Stimulated activated naive CD8-positive, alpha-beta T cell treated with anti-CD3 and anti-CD28 coated beads, Interleukin-15, Interleukin-2, amounts not matched to agents 100 ng/mL and 50 ng/mL, for 24 hours (primary cell): ENCODE measurements around the gene SLC25A29.
A peak's percentile ranks its signal among the peaks of the same experiment; 100 is the strongest.
"Not testable (repeated sequence)": the region's sequence is repeated elsewhere in the genome, so short reads cannot be mapped to it uniquely, and the experiment has no call there.

Experiments
- H3K27ac Mint-ChIP-seq: one replicate; pipeline ENCODE4 v1.8.0; 2021; ENCODE audit warnings: mild to moderate bottlenecking, mixed read lengths
- H3K27me3 Mint-ChIP-seq: one replicate; pipeline ENCODE4 v1.8.0; 2021; ENCODE audit warnings: mixed read lengths
- H3K36me3 Mint-ChIP-seq: one replicate; pipeline ENCODE4 v1.8.0; 2021; ENCODE audit warnings: low read depth, mixed read lengths
- H3K4me1 Mint-ChIP-seq: one replicate; pipeline ENCODE4 v1.8.0; 2021; ENCODE audit warnings: low read depth, mixed read lengths
- H3K4me3 Mint-ChIP-seq: one replicate; pipeline ENCODE4 v1.8.0; 2021; ENCODE audit warnings: mild to moderate bottlenecking, mixed read lengths
- H3K9me3 Mint-ChIP-seq: one replicate; pipeline ENCODE4 v1.8.0; 2021; ENCODE audit warnings: mixed read lengths

The SLC25A29 gene

DNA sequence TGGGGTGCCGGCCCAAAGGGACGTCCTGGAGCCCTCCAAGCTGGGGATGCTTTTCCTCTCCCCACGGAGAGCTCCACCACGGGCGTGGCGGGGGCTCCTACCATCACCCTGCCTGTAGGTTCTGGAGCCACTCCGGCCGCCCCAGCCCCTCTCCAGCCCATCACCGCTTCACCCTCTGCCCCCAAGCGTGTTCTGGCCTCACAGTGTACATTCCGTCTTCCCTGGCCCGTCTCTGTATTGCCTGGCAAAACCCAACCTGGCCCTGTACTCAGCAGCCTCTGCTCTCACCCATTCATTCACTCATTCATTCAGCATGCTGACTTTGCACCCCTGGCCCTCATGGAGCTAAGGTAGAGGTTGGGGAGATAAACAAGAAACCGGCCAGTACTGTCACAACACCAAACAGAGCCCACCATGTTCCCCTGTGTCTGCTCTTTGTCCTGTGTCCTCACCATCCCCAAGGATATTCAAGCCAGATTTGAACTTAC lies 20.3 kb downstream of the SLC25A29 start:
- no peaks in the 10 kb centered on the region for H3K27me3 Mint-ChIP-seq
- no peaks in the 10 kb centered on the region for H3K9me3 Mint-ChIP-seq
- no peaks in the 10 kb centered on the region for H3K36me3 Mint-ChIP-seq
- peak overlapping the region; percentile 80 for H3K4me3 Mint-ChIP-seq
- peaks cover 9% of the 10 kb centered on the region for H3K4me1 Mint-ChIP-seq
- peak overlapping the region; percentile 75 for H3K27ac Mint-ChIP-seq

GRCh38 chr14:100285021-100285912 lies 21.0 kb downstream of the SLC25A29 start:
- no peak overlapping the region for H3K27ac Mint-ChIP-seq

DNA sequence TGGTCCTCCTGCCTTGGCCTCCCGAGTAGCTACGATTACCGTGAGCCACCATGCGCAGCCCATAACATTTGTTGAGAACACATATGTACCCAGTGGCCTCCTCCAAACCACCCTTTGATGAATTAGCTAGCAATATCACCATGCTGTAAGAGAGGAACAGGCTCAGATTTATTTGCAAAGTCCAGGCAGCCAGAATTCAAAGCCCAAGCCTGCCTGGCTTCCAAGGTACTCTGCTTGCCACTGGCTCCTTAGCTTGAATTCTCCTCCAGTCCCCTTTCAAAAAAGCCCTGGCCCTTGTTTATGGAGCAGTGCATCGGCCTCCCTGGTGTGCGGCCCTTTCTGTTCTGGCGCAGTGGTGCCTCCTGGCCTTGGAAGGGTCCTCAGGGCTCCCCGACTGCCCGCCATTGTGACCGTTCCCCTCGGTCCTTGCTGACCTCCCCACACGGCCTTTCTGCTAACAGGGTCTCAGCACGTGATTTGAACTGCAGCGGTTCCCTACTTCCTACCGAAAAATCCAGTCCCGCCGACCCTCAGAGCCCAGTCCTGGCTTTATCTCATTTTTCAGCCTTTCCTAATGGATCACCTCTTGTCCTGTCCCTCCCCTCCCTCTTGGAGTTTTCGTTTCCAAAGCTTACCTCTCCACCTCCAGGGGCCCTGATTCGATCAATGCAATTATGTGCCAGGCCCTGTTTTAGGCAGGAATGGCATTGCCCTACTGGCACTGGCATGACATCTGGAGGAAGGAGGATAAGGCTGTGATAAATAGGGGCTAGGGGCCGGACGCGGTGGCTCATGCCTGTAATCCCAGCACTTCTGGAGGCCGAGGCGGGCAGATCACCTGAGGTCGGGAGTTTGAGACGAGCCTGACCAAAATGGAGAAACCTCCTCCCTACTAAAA lies 22.0 kb downstream of the SLC25A29 start:
- peaks cover 21% of the 10 kb centered on the region for H3K4me1 Mint-ChIP-seq
- peak overlapping the region; percentile 21 for H3K27ac Mint-ChIP-seq
- no peaks in the 10 kb centered on the region for H3K27me3 Mint-ChIP-seq
- H3K4me3 Mint-ChIP-seq: peak overlapping the region; percentile 47
- peaks cover 12% of the 10 kb centered on the region for H3K36me3 Mint-ChIP-seq
- H3K9me3 Mint-ChIP-seq: no peaks in the 10 kb centered on the region

More at GRCh38 chr14:100285021-100285912, 21.0 kb downstream of the SLC25A29 start:
- Mint-ChIP-seq H3K4me3 (peak overlapping the region; percentile 80), H3K4me1 (peaks cover 14% of the 10 kb centered on the region), H3K9me3 (no peaks in the 10 kb centered on the region), H3K27me3 (no peaks in the 10 kb centered on the region), H3K36me3 (peaks cover 5% of the 10 kb centered on the region)

GRCh38 chr14:100283436-100283835 lies 22.8 kb downstream of the SLC25A29 start:
- H3K9me3 Mint-ChIP-seq, H3K27ac Mint-ChIP-seq, H3K27me3 Mint-ChIP-seq, H3K4me3 Mint-ChIP-seq: not testable (repeated sequence)
- peaks cover 12% of the 10 kb centered on the region for H3K36me3 Mint-ChIP-seq
- H3K4me1 Mint-ChIP-seq: peaks cover 29% of the 10 kb centered on the region

GRCh38 chr14:100282766-100283419 lies 23.4 kb downstream of the SLC25A29 start:
- peaks cover 12% of the 10 kb centered on the region for H3K36me3 Mint-ChIP-seq
- H3K9me3 Mint-ChIP-seq: no peaks in the 10 kb centered on the region
- H3K4me3 Mint-ChIP-seq: no peak overlapping the region
- H3K4me1 Mint-ChIP-seq: peaks cover 34% of the 10 kb centered on the region
- H3K27ac Mint-ChIP-seq: peak overlapping the region; percentile 55
- no peaks in the 10 kb centered on the region for H3K27me3 Mint-ChIP-seq

DNA sequence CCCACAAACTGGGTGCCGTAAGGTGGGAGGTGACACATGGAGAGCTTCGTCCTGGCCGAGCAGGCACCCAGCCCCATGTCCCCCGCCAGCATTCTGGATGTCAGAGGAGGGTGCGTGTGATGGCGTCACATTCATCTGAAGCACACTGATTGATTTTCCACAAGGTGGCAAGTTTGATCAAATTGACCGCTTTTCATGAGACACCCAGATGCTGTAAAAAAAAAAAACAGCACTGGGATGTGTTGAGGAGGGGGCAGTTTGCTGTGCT lies 24.2 kb downstream of the SLC25A29 start:
- Mint-ChIP-seq H3K4me1 (peaks cover 40% of the 10 kb centered on the region), H3K27ac (no peak overlapping the region), H3K4me3 (no peak overlapping the region)

GRCh38 chr14:100281286-100282082 lies 24.8 kb downstream of the SLC25A29 start:
- Mint-ChIP-seq H3K4me3 (no peak overlapping the region), H3K27ac (peak overlapping the region; percentile 15), H3K9me3 (no peaks in the 10 kb centered on the region), H3K36me3 (peaks cover 22% of the 10 kb centered on the region), H3K4me1 (peaks cover 41% of the 10 kb centered on the region), H3K27me3 (no peaks in the 10 kb centered on the region)

More for the DNA sequence above, 24.2 kb downstream of the SLC25A29 start:
- H3K36me3 Mint-ChIP-seq: peaks cover 16% of the 10 kb centered on the region
- no peaks in the 10 kb centered on the region for H3K9me3 Mint-ChIP-seq
- no peaks in the 10 kb centered on the region for H3K27me3 Mint-ChIP-seq

DNA sequence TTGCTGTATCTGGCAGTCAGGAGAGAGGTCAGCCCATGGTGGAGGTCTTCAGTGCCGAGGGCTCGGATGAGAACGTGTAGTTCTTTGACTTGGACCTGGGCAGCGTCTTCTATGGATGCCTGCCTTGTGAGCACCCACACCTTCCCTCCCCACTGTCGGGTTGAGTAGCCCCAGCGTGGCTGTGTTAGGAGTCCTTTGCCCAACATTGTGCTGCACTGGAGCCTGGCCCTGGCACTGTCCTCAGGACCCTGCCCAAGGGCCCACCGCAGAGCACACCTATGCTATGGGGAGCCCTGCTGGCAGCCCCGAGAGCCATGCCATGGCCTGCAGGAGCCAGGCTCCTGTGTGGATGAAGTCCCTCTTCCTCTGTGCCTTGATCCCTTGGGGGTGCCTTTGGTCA lies 26.7 kb downstream of the SLC25A29 start:
- no peak overlapping the region for H3K4me3 Mint-ChIP-seq
- H3K9me3 Mint-ChIP-seq: no peaks in the 10 kb centered on the region
- peaks cover 38% of the 10 kb centered on the region for H3K36me3 Mint-ChIP-seq
- peak overlapping the region; percentile 74 for H3K27ac Mint-ChIP-seq
- H3K27me3 Mint-ChIP-seq: no peaks in the 10 kb centered on the region
- peaks cover 51% of the 10 kb centered on the region for H3K4me1 Mint-ChIP-seq

DNA sequence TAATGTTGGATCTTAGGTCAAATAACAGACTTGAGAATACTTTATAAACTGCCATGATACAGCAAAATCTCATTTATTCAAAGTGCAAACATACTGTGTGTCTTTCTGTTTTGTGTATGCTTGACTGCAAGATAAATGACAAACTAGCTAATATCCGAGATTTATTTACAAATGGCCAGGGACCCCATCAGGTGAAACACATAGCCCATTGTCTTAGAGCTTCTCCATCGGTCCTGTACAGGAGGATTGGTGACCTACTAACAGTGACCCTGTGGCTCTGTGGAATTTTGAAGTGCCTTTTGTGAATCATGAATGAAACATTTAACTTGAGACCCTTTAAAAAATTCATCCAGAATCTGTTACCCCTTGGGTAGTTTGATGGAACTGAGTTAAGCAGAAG lies 27.1 kb downstream of the SLC25A29 start:
- peaks cover 41% of the 10 kb centered on the region for H3K36me3 Mint-ChIP-seq

DNA sequence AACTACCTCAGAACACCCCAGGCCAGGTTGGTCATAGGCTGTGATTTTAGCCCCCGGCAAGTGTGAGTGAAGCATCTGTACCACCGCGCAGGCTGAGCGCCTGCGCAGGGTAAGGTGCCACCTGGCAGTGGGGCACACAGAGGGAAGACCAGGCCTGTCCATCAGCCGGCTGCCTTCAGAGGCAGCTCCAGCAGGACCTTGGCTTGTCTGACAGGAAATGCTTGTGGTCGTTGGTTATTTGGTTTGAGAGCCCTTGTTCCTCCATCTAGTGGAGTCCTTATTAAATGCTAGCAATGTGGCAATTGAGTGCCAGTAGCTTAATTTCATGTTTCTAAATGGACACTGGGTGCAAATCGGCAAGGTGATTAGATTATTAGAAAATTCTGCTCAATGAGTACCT lies 27.5 kb downstream of the SLC25A29 start:
- Mint-ChIP-seq H3K36me3 (peaks cover 42% of the 10 kb centered on the region), H3K27me3 (no peaks in the 10 kb centered on the region), H3K27ac (peak overlapping the region; percentile 39), H3K9me3 (no peaks in the 10 kb centered on the region), H3K4me3 (no peak overlapping the region), H3K4me1 (peaks cover 57% of the 10 kb centered on the region)

More for the DNA sequence above, 27.1 kb downstream of the SLC25A29 start:
- no peaks in the 10 kb centered on the region for H3K9me3 Mint-ChIP-seq
- H3K27ac Mint-ChIP-seq: peak overlapping the region; percentile 39
- peaks cover 55% of the 10 kb centered on the region for H3K4me1 Mint-ChIP-seq
- no peaks in the 10 kb centered on the region for H3K27me3 Mint-ChIP-seq
- H3K4me3 Mint-ChIP-seq: no peak overlapping the region

- peak overlapping the region; percentile 56 for H3K27ac Mint-ChIP-seq
- H3K27me3 Mint-ChIP-seq: no peaks in the 10 kb centered on the region
- H3K36me3 Mint-ChIP-seq: peaks cover 39% of the 10 kb centered on the region
- H3K9me3 Mint-ChIP-seq: no peaks in the 10 kb centered on the region
- H3K4me3 Mint-ChIP-seq: no peak overlapping the region
- peaks cover 65% of the 10 kb centered on the region for H3K4me1 Mint-ChIP-seq
Observed at GRCh38 chr14:100275214-100275613, 31.0 kb downstream of the SLC25A29 start.

GRCh38 chr14:100274250-100274649 lies 32.0 kb downstream of the SLC25A29 start:
- Mint-ChIP-seq H3K4me3 (no peak overlapping the region), H3K27me3 (no peaks in the 10 kb centered on the region), H3K27ac (peak overlapping the region; percentile 23), H3K9me3 (no peaks in the 10 kb centered on the region), H3K4me1 (peaks cover 59% of the 10 kb centered on the region), H3K36me3 (peaks cover 35% of the 10 kb centered on the region)

DNA sequence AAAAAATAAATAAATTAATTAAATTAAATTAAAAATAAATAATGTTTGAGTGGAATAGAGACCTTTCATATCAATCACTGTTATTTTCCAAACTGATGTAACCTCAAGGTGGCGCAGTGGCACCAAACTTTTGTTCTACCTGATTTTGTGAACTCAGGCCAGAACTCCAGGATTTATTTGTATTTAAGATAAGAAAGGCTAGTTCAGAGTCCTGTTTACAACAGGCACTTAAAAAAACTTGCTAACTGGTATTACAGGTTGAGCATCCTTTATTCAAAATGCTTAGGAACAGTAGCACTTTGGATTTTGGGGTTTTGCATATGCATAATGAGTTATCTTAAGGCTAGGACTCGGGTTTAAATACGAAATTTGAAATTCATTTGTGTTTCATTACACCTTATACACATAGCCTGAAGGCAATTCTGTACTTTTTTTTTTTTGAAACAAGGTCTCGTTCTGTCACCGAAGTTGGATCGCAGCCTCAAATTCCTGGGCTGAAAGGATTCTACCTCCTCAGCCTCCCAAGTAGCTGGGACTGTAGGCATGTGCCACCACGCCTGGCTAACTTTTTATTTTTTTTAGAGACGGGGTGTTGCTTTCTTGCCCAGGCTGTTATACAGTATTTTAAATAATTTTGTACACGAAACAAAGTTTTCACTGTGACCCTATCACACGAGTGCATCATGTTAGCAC lies 34.9 kb downstream of the SLC25A29 start:
- H3K36me3 Mint-ChIP-seq: peaks cover 35% of the 10 kb centered on the region
- no peaks in the 10 kb centered on the region for H3K27me3 Mint-ChIP-seq
- H3K4me1 Mint-ChIP-seq: peaks cover 62% of the 10 kb centered on the region
- no peak overlapping the region for H3K4me3 Mint-ChIP-seq
- H3K9me3 Mint-ChIP-seq: no peaks in the 10 kb centered on the region
- no peak overlapping the region for H3K27ac Mint-ChIP-seq
